ENCODE results near the gene LCTL.
"Not testable (repeated sequence)": the region's sequence is repeated elsewhere in the genome, so short reads cannot be mapped to it uniquely, and the experiment has no call there.

Gene LCTL

DNA sequence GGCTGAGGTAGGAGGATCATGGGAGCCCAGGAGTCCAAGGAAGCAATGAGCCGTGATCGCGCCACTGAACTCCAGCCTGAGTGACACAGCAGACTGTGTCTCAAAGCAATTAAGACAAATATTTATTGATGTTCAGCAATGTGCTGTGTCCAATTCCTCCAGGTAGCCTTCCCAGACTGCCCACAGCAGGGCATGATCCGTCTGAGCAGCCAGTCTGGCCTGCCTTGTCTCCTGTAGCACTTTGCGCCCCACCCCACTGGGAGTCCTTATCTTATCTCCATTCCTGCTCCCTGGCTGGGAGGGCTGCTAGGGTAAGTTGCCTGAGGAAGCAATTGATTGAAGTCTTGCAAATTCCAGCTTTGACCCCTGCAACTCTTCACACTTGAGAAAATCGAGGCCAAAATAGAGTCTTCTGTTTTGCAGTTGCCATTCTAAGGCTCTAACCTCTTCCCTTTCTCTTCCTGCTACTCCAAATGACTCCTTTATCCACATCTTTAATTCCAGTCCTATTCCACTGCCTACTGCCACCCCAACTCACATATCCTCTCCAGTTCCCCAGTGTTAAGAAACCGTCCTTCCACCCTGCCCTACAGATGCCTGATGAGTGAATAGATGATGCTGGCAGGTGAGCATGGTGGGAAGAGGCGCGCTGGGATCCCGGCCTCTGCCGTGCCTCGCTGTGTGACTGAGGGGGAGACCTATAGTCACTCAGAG is 26.9 kb upstream of the LCTL start:
- no peak overlapping the region for H3K27ac ChIP-seq
- TF ChIP-seq, protein P1, sequence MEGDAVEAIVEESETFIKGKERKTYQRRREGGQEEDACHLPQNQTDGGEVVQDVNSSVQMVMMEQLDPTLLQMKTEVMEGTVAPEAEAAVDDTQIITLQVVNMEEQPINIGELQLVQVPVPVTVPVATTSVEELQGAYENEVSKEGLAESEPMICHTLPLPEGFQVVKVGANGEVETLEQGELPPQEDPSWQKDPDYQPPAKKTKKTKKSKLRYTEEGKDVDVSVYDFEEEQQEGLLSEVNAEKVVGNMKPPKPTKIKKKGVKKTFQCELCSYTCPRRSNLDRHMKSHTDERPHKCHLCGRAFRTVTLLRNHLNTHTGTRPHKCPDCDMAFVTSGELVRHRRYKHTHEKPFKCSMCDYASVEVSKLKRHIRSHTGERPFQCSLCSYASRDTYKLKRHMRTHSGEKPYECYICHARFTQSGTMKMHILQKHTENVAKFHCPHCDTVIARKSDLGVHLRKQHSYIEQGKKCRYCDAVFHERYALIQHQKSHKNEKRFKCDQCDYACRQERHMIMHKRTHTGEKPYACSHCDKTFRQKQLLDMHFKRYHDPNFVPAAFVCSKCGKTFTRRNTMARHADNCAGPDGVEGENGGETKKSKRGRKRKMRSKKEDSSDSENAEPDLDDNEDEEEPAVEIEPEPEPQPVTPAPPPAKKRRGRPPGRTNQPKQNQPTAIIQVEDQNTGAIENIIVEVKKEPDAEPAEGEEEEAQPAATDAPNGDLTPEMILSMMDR (IDR thresholded peaks at IDR 0.05), result no peak
- no peak for DNase-seq (ENCODE audit: low spot score)
- no peak overlapping the region for H3K4me3 ChIP-seq

DNA sequence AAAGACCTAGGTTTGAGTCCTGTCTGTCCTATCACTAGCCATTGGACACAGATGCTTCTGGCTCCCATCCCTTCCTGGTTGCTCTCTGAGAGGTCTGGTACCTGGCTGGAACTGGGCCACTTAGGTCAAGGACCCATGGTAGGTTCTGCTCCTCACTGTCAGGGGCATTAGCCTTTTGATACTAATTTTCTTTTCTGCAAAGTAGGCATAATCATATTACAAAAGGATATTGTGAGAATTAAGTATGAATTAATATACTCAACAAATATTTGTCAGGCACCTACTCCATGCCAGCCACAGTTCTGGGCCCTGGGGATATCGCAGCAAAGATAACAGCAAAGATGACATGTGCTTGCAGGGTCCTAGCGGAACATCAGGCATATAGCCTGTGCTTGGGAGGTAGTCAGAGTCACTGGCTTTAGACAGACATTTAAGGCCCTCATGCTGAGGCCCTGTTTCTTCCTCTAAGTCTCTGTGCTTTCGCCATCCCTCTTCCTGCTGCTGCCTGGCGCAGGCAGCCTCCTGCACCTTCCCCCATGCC is 25.6 kb upstream of the LCTL start:
- DNase-seq (ENCODE audit: low spot score), result no peak
- no peak overlapping the region for H3K27ac ChIP-seq
- no peak overlapping the region for H3K4me3 ChIP-seq
- TF ChIP-seq, protein P1 (IDR thresholded peaks at IDR 0.05), result no peak

DNA sequence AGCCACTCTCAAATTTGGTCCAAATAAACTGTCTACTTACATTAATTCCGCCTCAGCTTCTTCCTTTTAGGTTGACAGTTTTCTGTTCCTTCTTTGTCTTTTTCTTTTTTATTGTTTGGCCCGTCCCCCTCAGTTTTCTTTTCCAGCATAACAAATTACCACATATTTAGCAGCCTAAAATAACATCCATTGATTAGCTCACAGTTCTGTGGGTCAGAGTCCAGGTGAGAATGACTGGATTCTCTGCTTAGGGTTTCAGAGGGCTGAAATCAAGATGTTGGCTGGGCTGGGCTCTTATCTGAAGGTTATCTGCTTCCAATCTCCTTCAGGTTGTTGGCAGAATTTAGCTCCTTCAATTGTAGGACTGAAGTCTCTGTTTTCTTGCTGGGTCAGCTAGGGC is 24.6 kb upstream of the LCTL start:
- Histone ChIP-seq H3K27ac (no peak overlapping the region), H3K4me3 (no peak overlapping the region)
- DNase-seq (ENCODE audit: low spot score), result no peak
- TF ChIP-seq, protein P1 (IDR thresholded peaks at IDR 0.05), result no peak

DNA sequence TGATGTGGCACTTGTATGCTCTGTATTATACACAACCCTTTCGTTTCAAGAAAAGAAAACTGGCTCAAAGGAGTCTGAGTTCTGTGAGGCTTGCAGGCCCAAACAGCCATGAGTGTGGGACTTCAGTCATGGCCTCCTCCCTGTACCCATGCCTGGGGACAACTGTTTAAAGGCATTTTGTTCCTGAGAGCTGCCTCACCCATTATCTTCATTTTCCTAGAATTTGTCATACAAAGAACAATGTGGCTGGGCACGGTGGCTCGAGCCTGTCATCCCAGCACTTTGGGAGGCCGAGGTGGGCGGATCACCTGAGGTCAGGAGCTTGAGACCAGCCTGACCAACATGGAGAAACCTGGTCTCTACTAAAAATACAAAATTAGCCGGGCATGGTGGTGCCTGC is 23.6 kb upstream of the LCTL start:
- not testable (repeated sequence) for H3K4me3 ChIP-seq; DNase-seq (ENCODE audit: low spot score)

DNA sequence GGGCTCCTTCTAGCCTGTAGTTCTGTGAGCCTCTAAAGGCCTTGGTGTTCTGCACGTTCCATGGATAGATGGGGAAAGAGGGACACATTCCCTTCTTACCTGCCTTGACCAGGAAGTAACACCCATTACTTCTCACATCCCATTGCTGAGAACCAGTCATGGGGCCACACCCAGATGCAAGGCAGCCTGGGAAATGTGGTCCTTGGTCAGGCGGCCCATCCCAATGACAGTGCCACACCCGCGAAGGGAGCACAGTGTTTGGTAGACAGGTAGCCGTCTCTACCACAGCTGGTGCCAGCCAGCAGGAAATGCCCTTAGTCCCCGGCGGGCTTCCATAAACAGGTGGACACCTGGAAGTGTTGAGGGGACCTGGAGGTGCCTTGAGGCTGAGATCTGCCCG is 23.2 kb upstream of the LCTL start:
- no peak for DNase-seq (ENCODE audit: low spot score)
- TF ChIP-seq, protein P1 (IDR thresholded peaks at IDR 0.05), result no peak
- H3K4me3 ChIP-seq, result no peak overlapping the region
- no peak overlapping the region for H3K27ac ChIP-seq

More for the DNA sequence above, 23.6 kb upstream of the LCTL start:
- not testable (repeated sequence) for H3K27ac ChIP-seq

DNA sequence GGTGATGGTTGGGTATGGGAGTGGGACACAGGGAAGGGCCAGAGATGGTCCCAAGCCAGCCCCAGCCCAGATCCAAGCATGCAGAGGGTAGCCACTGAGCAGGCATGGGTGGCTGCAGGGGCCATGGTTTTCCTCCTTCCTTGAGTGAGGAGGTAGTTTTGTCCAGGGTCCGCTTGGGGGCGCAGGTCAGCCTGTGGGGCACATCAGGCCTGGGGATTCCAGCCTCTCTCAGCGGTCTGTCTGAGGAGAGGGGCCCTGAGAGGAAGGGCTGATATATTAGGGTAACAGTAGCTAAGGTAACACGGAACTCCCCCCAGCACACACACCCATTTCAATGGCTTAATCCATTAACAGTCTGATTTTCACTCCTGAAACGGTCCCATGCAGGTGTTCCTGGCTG is 22.7 kb upstream of the LCTL start:
- no peak for DNase-seq (ENCODE audit: low spot score)
- TF ChIP-seq, protein P1 (IDR thresholded peaks at IDR 0.05), result no peak
- no peak overlapping the region for H3K4me3 ChIP-seq
- H3K27ac ChIP-seq, result no peak overlapping the region

DNA sequence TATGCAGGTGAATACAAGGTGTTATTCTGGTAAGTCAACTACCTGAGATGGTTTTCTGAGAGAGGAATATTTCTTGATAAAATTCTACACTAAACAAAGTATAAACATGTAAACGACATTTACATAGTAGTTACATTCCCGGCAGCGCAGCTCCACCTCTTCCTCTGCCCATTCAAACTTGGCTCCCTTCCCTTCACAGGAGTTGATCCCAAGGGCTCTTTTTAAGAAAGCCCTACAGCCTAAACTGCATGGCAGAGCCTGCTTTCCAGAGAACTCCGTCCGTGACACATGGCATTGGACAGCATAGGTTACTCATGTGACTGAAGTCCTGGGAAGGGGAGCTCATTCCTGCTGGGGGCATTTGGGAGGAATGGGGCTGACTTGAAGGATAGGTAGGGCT is 22.0 kb upstream of the LCTL start:
- DNase-seq (ENCODE audit: low spot score), result no peak
- Histone ChIP-seq H3K4me3 (no peak overlapping the region), H3K27ac (no peak overlapping the region)
- TF ChIP-seq, protein P1 (IDR thresholded peaks at IDR 0.05), result no peak
